Stimulated activated CD4-positive, alpha-beta T cell treated with anti-CD3 and anti-CD28 coated beads, Interleukin-4, amount 100 ng/mL, for 1 hour (primary cell): Measurements from ENCODE around the gene LMO1.
A peak's percentile ranks its signal among the peaks of the same experiment; 100 is the strongest.

ENCODE experiments used
- DNase-seq: peaks from one replicate; pipeline ENCODE4 v3.0.0-alpha.2; 2020

The LMO1 gene

DNA sequence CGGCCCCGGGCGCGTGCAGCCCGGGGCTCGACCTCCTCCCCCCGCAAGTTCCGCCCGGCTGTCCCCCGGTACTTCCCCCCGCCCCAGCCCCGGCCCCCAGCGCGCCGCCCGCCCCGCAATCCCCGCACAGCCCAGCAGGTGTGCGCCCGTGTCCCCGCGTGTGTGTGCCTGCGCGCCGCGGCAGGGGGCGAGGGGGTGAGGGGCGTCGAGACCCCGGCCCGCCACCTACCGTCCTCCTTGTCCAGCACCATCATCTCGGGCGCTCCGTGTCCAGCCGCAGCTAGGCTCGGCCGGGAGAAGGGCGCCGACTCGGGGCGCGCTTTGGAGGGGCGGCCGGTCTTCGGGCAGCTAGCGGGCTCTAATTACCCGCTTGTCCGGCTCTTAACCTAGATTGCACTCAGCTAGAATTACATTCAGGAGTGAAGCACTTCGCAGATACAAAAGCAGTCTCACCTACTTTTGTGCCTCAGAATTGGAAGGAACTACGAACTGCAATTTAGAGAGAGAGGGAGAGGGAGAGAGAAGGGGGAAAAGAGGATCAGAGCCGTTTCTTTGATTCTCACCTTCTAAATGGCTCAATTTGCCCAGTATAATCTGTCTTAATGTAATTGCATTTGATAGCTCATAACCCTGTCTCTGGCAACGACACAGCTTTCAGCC is 439 bp downstream of the LMO1 start:
- no peak for DNase-seq

DNA sequence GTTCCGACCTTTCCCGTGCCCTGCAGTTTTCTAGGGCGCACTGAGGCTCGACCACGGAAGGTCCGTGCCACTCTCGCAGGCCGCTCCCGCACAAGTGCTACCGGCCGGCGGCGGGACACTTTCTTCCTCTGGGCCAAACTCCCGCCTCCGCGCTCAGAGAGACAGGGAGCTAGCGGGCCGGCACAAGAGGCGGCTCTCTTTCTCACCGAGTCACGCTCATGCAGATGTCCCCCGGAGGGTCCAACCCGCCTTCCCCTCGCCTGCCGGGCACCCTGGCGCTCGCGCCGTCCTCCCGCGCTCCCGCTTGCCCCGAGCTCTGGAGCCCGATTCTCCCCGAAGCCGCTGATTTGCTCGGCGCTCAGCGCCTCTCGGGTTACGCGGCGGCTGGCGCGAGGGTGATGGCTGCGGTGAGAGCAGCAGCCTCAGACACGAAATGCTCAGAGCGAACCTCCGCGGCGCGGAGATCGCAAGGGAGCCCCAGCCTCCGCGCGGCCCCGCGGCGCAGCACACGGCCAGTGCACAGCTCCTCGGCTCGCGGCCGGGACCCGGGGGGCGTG is 1.0 kb downstream of the LMO1 start:
- DNase-seq = peak; percentile 44

DNA sequence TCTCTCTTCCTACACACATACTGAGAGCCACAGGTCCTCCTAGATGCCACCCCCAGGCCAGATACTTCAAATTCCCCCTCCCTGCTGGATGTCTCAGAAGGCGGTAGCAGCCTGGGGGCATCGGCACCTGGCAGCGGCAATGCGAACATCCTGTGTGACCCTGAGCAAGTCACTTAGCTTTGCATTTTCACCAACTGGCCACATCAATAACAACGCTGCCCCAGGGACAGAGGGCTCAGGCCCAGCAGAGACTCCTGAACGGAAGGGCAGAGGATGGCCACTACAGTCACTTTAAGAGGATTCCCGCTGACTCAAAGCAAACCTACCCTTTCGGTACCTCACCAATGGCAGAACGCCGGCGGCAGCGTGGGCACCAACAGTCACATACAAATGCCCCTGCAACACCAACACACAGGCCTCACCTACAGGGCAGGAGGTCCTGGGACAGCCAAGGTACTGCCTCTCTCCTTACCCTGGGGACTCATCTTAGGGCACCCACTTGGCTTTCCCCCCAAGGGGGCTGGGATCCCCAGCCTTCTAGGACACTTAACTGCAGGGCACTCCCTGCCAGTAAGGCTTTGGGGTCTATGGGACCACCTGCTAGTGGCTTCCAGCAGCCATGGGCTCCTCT is 1.6 kb downstream of the LMO1 start:
- DNase-seq = no peak

DNA sequence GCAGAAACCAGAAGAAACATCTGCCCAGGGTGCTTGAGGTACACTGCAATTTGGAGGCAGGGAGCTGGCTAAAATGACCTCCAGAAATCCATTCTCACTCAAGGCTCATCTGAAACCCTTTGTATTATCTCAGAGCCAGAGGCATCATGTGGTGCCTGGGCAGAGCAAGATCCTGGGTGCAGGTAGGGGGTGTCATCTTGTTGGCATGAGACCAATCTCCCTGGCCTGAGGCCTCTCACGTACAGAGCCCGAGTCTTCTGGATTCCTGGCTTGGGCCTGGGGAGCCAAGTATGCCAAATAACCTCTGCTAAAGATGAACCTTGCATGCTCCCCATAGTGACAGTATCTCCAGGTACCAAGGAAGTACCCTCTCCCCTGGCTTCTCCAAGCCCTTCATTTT is 2.4 kb downstream of the LMO1 start:
- no peak for DNase-seq

DNA sequence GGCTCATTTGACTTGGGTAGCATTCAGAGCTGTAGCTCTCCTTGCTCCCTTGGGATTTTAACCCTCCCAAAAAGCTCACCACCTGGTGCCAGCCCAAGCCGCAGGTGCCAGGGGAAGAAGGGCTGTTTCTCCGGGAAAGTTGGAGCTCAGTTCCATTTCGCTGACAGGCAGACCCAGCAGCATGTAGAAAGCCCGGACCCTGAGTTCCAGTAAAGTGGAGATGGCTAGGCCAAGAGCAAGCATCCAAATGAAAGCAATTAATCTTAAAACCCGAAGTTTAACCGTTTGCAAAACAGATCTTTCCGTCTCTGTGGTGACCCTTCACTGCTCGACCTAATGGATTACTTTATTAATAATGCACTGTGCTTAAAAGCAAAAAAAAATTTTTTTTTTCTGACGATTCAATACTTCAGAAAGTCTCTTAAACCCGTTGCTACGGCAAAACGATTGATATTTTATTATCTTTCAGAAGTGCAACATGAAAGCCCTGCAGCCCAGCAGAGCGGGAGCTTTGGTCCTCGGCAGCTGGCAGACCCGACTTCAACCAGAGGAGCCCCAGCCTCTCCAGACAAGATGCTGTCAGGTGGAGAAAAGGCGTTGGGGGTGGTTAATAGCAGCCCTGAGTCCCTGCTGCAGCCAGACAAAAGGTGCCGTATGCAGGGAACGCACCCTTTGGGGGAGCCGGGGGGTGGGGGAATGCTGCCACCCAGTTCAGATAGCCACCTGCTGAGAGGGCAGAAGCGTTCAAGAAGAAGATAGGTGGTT is 3.3 kb downstream of the LMO1 start:
- no peak for DNase-seq

- DNase-seq = no peak
These were observed 4.2 kb downstream of the LMO1 start for GRCh38 chr11:8259306-8259959.

GRCh38 chr11:8258784-8259183 is 4.9 kb downstream of the LMO1 start:
- DNase-seq = no peak

GRCh38 chr11:8258289-8258688 is 5.4 kb downstream of the LMO1 start:
- no peak for DNase-seq

DNA sequence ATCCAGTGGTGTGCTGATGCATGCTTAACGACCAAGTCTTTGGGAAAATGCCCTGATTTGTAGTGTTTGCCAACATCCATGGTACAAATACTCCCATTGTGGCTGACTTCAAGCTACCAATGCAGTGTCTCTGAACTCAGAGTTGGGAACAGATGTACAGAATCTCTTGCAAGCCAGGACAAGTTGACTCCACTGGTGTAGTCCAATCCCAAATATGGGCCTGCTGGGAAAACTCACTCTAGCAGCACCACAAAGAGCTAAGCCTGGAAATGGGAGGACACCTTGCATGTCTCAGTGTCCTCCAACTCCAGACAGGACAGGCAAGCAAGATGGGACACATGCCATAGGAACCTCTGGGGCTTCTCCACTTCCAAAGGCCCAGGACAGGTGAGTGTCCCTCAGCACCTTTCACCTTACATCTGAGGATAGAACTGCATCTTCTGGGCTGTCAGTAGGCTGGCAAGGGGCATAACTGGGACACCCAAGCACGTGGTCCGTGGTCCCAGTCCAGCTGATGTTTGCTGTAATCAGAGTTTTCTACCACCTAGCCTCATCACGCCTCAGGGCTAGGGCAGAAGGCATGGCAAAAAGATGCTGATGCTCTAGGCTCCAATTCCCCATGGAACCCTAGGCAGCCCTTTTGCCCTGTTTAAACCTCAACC is 6.5 kb downstream of the LMO1 start:
- no peak for DNase-seq

GRCh38 chr11:8256271-8257002 is 7.2 kb downstream of the LMO1 start:
- no peak for DNase-seq

DNA sequence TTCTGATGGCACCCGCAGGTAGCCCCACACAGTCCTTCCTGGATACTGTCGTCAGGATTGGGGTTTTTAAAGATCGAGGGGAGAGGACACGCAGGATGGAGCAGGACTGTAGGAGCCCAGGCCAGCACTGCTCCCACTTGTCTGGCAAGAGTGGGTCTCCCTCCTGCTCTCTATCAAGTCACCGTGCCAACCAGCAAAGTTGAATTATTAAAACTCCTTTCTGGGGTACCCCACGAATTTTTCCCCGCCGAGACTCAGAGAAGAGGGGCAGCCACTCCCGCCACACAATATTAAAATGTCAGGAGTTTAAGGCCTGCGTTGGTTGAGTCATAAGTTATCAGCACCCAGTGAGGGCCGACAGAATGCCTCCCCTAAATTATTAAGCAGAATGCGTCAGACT is 10.1 kb downstream of the LMO1 start:
- DNase-seq = no peak

- no peak for DNase-seq
These were observed 10.7 kb downstream of the LMO1 start for GRCh38 chr11:8252946-8253345.

- no peak for DNase-seq
These were observed 11.3 kb downstream of the LMO1 start for GRCh38 chr11:8252388-8252787.

DNA sequence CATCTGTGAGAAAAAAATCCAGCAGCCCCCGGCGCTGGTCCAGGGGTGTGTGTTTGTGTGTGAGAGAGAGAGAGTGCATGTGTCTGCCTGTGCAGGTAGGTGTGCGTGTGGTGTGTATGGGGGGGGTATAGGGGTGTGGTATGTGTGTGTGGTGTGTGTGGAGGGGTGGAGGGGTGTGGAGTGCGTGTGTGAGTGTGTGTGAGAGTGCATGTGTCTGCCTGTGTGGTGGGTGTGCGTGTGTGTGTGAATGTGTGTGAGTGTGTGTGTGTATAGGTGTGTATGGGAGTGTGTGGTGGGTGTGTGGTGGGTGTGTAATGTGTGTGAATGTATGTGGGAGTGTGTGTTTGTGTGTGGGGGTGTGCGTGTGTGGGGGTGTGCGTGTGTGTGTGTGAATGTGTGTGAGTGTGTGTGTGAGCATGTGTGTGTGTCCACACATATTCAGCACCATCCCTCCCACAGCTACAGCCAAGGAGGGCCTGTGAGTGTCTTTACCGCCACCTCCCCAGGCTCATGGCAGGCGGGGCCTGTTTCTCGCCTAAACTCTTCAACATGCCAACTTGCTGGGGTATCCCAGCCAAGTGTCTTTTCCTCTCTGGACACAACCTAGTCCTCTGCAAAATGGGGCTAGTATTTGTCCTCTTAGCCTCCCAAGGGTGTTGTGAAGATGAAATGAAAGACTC is 11.9 kb downstream of the LMO1 start:
- DNase-seq = no peak

GRCh38 chr11:8250981-8251615 is 12.6 kb downstream of the LMO1 start:
- no peak for DNase-seq

- no peak for DNase-seq
These were observed 13.2 kb downstream of the LMO1 start for GRCh38 chr11:8250434-8250833.

DNA sequence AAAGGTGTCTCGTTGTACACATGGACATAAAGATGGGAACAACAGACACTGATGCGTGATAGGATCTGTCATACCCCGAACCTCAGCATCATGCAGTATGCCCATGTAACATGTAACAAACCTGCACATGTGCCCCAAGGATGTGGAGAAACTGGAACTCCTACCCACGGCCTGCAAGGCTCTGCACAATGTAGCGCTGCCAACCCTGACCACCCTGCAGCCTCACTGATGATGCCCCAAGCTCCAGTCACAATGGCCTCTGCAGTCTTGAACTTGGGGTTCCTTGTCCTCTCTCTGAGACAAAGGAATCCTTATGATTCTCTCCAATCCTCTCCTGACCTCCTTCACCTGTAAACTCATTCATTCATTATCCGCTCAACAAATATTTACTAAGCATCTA is 14.2 kb downstream of the LMO1 start:
- no peak for DNase-seq

- no peak for DNase-seq
These were observed 14.9 kb downstream of the LMO1 start for GRCh38 chr11:8248786-8249185.

GRCh38 chr11:8247312-8247711 is 16.4 kb downstream of the LMO1 start:
- DNase-seq = no peak

- no peak for DNase-seq
These were observed 20.2 kb downstream of the LMO1 start for GRCh38 chr11:8243458-8243857.
